NCI-H460 (cell line): ENCODE results near the gene MAPKAPK2. TPM values are rescaled to one million over a fixed set of nuclear protein-coding genes. Genes with fewer than 3 reads are reported as not detected.

ENCODE experiments used
- DNase-seq: peaks from one replicate; pipeline ENCODE4 v3.0.0-alpha.2; 2016; ENCODE audit warnings: low read depth; ENCODE audit errors: extremely low read depth
- total RNA-seq: library from RNA; depleted of rRNA; stranded (reverse); fragments of >200 nt; shearing (Covaris generic); gene quantifications from 2 replicates; pipeline ENCODE4 v1.2.3, GENCODE V29; 2014

The MAPKAPK2 gene
- total RNA-seq, 1 experiment from 2014 or later: 32.1 TPM

DNA sequence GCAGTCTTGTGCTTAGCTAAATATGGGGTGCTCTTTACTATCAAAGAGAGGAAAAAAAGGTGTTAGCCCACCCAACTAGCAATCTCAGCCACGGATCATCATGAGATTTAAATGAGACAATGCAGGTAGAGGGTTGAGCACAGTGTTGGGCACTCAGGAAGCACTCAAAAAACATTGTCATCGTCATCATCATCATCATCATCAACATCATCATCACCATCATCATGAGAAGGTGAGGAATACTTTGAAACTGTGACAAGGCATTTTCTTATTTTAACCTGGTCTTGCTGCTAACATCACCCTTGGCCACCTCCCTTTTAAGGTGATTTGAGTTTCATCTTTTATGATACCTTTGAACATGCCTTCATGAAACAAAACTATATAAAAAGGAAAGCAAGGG is 3.3 kb upstream of the MAPKAPK2 start:
- DNase-seq: no peak

GRCh38 chr1:206682111-206682510 is 2.6 kb upstream of the MAPKAPK2 start:
- DNase-seq: no peak

- DNase-seq: no peak
Observed at GRCh38 chr1:206683313-206683712, 1.4 kb upstream of the MAPKAPK2 start.

GRCh38 chr1:206684003-206684402 is 702 bp upstream of the MAPKAPK2 start:
- no peak for DNase-seq

DNA sequence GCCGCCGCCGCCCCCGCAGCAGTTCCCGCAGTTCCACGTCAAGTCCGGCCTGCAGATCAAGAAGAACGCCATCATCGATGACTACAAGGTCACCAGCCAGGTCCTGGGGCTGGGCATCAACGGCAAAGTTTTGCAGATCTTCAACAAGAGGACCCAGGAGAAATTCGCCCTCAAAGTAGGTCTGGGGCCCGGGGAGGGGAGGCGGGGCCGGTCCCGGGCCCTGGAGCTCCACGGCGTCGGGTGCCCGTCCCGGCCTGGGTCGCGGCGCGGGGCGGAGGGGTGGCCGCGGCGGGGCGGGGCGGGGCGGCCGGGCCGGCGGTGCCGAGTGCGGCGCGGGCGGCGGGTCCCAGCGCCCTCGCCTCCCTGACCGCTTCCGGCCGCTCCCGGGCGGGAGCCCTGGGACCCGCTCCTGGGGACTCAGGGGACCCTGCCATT is 646 bp downstream of the MAPKAPK2 start:
- DNase-seq: no peak

GRCh38 chr1:206685769-206686477 is 1.2 kb downstream of the MAPKAPK2 start:
- DNase-seq: peak; percentile 33

- no peak for DNase-seq
Observed at GRCh38 chr1:206686478-206687249, 2.0 kb downstream of the MAPKAPK2 start.

- DNase-seq: no peak
Observed at GRCh38 chr1:206687251-206687914, 2.7 kb downstream of the MAPKAPK2 start.

- no peak for DNase-seq
Observed at GRCh38 chr1:206687915-206688442, 3.3 kb downstream of the MAPKAPK2 start.

DNA sequence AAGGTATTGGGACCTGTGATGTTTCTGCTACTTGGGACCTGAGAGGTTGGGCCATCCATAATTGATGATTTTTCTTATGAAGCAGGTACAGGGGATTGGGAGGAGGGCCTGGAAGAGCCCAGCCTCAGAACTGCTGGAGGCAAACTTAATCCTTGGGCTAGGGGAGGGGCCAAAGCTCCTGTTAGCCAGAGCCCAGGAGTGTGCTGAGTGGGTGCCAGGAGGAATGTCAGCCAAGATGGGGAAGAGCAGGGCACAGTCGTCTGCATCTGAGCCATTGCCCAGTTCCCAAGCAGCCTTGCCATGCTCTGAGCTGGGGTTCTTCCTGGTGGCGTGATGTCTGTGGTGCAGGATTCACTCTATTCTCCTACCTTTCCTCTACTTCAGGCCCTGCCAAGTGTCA is 5.8 kb downstream of the MAPKAPK2 start:
- DNase-seq: no peak

DNA sequence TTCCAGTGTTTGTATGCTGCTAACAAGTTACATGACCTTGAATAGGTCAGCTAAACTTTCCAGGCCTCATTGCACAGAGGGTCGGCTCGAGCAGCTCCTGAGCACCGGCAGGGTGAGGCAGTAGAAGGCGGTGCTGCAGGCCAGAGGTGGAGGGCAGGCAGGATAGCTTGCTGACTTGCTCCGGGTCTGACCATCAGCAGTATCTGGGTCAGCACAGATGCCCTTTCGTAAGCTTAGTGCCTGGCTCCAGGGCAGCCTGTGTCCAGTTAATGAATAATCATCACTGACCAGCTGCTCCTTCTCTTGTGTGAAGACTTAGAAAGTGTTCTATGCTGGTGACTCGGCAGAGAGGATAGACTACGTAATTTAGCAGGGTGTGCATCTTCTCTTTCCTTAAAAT is 6.9 kb downstream of the MAPKAPK2 start:
- no peak for DNase-seq

DNA sequence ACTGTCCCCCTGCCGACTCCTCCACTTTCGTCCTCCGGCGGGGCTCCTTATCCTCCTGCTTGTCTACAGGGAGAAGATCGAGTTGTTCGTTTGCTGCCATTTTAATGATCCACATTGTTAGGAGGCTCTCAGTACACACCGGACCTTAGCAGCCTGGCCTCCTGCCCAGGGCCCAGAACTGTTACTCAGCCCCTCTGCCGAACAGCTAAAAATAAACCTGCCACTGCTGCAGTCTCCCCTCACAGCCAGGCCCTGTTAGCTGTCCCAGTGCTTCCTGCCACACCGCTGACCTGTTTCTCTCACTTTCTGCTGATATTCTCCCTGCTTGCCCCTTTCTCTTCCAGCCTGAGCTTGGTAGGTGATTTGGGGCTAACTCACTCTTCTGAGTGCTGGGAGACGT is 8.3 kb downstream of the MAPKAPK2 start:
- no peak for DNase-seq

DNA sequence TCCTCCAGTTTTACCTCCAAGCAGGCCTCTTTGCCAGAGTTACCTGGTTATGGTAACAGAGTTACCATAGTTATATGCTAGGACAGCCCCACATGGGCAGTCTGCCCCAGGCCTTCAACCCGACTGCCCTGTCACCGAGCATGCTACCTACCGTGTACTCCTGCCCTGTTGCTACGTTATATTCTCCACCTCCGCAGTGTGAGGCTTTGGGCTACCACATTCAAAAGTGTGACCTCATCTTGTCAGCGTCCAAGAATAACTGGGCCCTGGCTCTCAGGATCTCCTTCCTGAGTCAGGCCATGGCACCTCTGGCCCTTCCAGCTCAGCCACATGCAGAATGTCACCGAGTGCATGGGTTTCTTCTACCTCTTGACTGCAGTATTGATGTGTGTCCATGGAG is 8.9 kb downstream of the MAPKAPK2 start:
- DNase-seq: no peak

DNA sequence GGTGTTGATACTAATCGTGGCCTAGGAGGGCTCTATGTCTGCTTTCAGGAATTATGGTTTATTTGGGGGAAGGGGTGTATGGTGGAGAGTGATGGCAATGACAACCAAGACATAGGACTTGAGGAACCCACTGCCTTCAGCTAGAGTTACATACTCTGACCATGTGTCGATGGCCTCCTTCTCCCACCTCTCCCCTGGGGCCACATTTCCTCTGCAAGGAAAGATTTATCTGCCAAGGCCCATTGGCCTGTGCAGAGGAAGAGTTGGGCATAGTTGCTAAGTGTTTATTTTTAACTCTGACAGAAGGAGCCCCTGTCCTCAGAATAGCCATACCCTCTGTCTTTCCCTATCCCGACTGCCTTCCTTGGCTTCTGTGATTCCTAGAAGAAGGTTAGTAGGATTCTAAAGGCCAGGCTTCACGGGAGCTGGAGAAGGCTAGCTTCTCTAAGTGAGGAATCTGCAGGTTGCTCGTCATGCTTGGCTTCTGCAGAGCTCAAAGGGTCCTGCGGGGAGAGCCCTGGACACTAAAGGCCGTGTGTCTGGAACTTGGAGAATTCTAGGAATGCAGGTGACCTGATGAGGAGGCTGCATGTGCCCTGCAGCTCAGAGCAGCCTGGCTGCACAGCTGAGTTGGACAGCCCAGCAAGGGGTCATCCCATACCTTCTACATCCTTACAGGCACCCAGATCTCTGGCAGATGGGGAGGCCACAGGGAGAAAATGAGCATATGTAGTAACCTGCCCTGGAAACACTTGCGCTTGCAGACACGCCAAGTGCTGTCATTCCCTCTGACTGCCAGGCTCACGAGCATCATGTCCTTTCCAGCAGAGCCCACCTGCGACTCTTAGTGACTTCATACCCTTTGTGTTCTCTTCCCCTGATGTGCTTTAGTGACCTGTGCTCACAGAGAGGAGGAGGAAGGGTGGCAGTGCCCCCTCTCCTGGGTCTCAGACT is 9.7 kb downstream of the MAPKAPK2 start:
- no peak for DNase-seq

GRCh38 chr1:206695733-206696132 is 11.0 kb downstream of the MAPKAPK2 start:
- no peak for DNase-seq

GRCh38 chr1:206696812-206697585 is 12.3 kb downstream of the MAPKAPK2 start:
- DNase-seq: no peak

GRCh38 chr1:206698011-206698410 is 13.3 kb downstream of the MAPKAPK2 start:
- no peak for DNase-seq

DNA sequence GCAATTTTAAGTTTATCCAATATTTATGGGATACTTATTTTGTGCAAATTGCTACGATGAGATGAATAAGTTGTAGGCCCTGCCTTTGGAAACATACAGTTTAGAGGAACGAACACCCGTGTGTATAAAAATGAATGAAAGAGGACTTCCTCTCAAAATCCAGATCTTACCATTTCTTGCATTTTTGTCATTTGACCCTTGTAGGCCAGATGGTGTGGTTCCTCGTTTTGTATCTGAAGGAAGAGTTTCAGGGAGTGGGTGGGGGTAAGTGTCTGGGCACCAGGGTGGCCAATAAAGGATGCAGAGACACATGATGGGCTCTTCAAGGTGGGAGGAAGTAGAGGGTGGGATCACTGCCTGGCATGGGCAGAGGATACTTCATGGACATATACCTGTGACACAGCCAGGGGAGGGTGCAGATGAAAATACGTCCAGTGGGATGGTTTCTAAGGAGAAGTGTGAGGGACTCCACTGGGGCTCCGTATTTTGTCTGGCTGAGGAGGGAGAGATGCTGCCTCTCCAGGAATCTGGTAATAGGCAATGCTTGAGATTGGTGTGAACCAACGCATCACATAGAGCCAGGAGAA is 14.4 kb downstream of the MAPKAPK2 start:
- no peak for DNase-seq

GRCh38 chr1:206699626-206700025 is 14.9 kb downstream of the MAPKAPK2 start:
- no peak for DNase-seq
